K562 (cell line): Measurements from ENCODE around the gene WDR72. TPM values are rescaled to one million over a fixed set of nuclear protein-coding genes. Genes with fewer than 3 reads are reported as not detected.

ENCODE experiments used
- ATAC-seq: fragments of 200-7000 bp; cut with Tn5 transposase; 3 replicates; pipeline ENCODE4 v1.9.1; 2020; ENCODE audit warnings: moderate library complexity
- BruUV-seq: library from RNA; stranded (reverse); fragments of 400-500 nt; replicated peaks from 2 replicates; lab custom pipeline; 2021; lab: Mats Ljungman, UMichigan
- CTCF ChIA-PET: fragments of 300-600 bp; formaldehyde crosslinking; extraction: SDS; loops from one replicate; lab custom pipeline; 2021; ENCODE audit warnings: low intra/inter-chr PET ratio; lab: Yijun Ruan, JAX
- POLR2A ChIA-PET: fragments of 300-600, 350-650 bp; sonication (Branson Sonifier 250); formaldehyde crosslinking; extraction: SDS; loops from one replicate; lab custom pipeline; 2021; ENCODE audit warnings: antibody characterized with exemption, inconsistent platforms; lab: Yijun Ruan, JAX
- DNase-seq, 4 experiments: peaks; one replicate each; pipeline versions ENCODE4 v3.0.0 to v3.0.0-alpha.2; 2011 to 2018; ENCODE audit warnings: low spot score in 3 of 4, mixed read lengths in 3 of 4; ENCODE audit errors: extremely low read depth in 1 of 4
- FAIRE-seq: peaks from 2 replicates; lab custom pipeline; 2011; peaks lifted over from hg19 to GRCh38; lab: Jason Lieb, UNC
- H2AFZ ChIP-seq: 2 replicates; pipeline ENCODE4 v1.6.0; 2011; ENCODE audit warnings: low read depth, low read length, control low read depth, inconsistent platforms
- H3K27ac ChIP-seq: fragments of 200-600 bp; 3 replicates; pipeline ENCODE4 v1.8.0; 2011; ENCODE audit warnings: low read depth, mild to moderate bottlenecking, control low read depth, inconsistent platforms, low read length, moderate library complexity, mixed read lengths; ENCODE audit errors: extremely low read depth
- H3K27me3 ChIP-seq, 2 experiments: fragments of 300-600 bp in 1 of 2; 2 replicates in 1 of 2; 3 replicates in 1 of 2; pipeline versions ENCODE4 v1.6.0 to v1.8.0; 2011; ENCODE audit warnings: inconsistent platforms in 2 of 2, low read length in 2 of 2, mild to moderate bottlenecking in 1 of 2, mixed read lengths in 1 of 2, moderate library complexity in 1 of 2; ENCODE audit not compliant: control insufficient read depth in 2 of 2, insufficient read depth in 2 of 2
- H3K36me3 ChIP-seq: fragments of 300-600 bp; 3 replicates; pipeline ENCODE4 v1.8.0; 2011; ENCODE audit warnings: mild to moderate bottlenecking, low read length, inconsistent platforms; ENCODE audit not compliant: control insufficient read depth, insufficient read depth
- H3K4me1 ChIP-seq, 2 experiments: fragments of 200-600 bp in 1 of 2; replicated peaks in 1 of 2; 2 replicates in 1 of 2; 3 replicates in 1 of 2; pipeline versions ENCODE4 v1.5.1 to v1.8.0; 2011; ENCODE audit warnings: inconsistent platforms in 2 of 2, low read length in 2 of 2, mild to moderate bottlenecking in 1 of 2, mixed read lengths in 1 of 2, moderate library complexity in 1 of 2; ENCODE audit not compliant: control insufficient read depth in 2 of 2, insufficient read depth in 2 of 2
- H3K4me2 ChIP-seq: 2 replicates; pipeline ENCODE4 v1.6.1; 2011; ENCODE audit warnings: low read length, control low read depth, inconsistent platforms, mixed read lengths; ENCODE audit not compliant: insufficient read depth
- H3K4me3 ChIP-seq: fragments of 200-600 bp; sonication (generic), shearing (Covaris generic); 2 replicates; pipeline ENCODE4 v1.5.1; 2016; ENCODE audit warnings: control low read depth, inconsistent platforms
- H3K79me2 ChIP-seq: fragments of 200-600 bp; 3 replicates; pipeline ENCODE4 v1.8.0; 2011; ENCODE audit warnings: low read length, inconsistent platforms; ENCODE audit not compliant: control insufficient read depth, insufficient read depth
- H3K9ac ChIP-seq, 2 experiments: 2 replicates each; pipeline versions ENCODE4 v1.6.0 to v1.6.1; 2011; ENCODE audit warnings: low read depth in 2 of 2, low read length in 2 of 2, control low read depth in 1 of 2, inconsistent platforms in 1 of 2, mild to moderate bottlenecking in 1 of 2, mixed read lengths in 1 of 2; ENCODE audit not compliant: insufficient read depth in 1 of 2
- H3K9me1 ChIP-seq: one replicate; pipeline ENCODE4 v1.6.0; 2011; ENCODE audit warnings: inconsistent platforms, mild to moderate bottlenecking, low read length, moderate library complexity; ENCODE audit not compliant: control insufficient read depth, insufficient read depth
- H3K9me3 ChIP-seq: replicated peaks from 2 replicates; pipeline ENCODE4 v1.5.1; 2011; ENCODE audit warnings: low read depth, low read length, inconsistent platforms; ENCODE audit not compliant: control insufficient read depth, insufficient read depth
- H4K20me1 ChIP-seq: replicated peaks from 2 replicates; pipeline ENCODE4 v1.6.1; 2011; ENCODE audit warnings: low read length, inconsistent platforms, mixed read lengths; ENCODE audit not compliant: control insufficient read depth, insufficient read depth
- CBX3 ChIP-seq, 2 experiments: IDR thresholded peaks; 1 replicate in 1 of 2; 2 replicates in 1 of 2; pipeline ENCODE4 v1.6.1; 2012; ENCODE audit warnings: inconsistent platforms in 2 of 2, low read length in 2 of 2, borderline replicate concordance in 1 of 2, control low read depth in 1 of 2
- GTF2F1 ChIP-seq: IDR thresholded peaks from 2 replicates; pipeline ENCODE4 v1.6.1; 2011; ENCODE audit warnings: low read depth, low read length, improper control_type of control experiment
- HMGXB4 ChIP-seq: sonication (generic); formaldehyde crosslinking; IDR thresholded peaks from 2 replicates; pipeline ENCODE4 v1.8.1; 2023; ENCODE audit warnings: mild to moderate bottlenecking, missing genetic modification reagents
- HNRNPH1 ChIP-seq: fragments of 200-400 bp; formaldehyde crosslinking; optimal IDR thresholded peaks from 2 replicates; pipeline ENCODE3; 2017; ENCODE audit warnings: low read depth, mild to moderate bottlenecking, low read length, moderate library complexity
- MBD1 ChIP-seq: fragments of 250-450 bp; sonication (Bioruptor Pico); IDR thresholded peaks from 2 replicates; pipeline ENCODE4 v1.8.0; 2022; ENCODE audit warnings: inconsistent platforms
- PHF20 ChIP-seq: fragments of 450-650 bp; IDR thresholded peaks from 2 replicates; pipeline ENCODE4 v1.6.1; 2018; ENCODE audit not compliant: partially characterized antibody
- RCOR1 ChIP-seq, 2 experiments: IDR thresholded peaks; 2 replicates each; pipeline ENCODE4 v1.6.1; 2012; ENCODE audit warnings: low read depth in 2 of 2, low read length in 2 of 2, borderline replicate concordance in 1 of 2, improper control_type of control experiment in 1 of 2
- RFX7 ChIP-seq: fragments of 250-450 bp; sonication (Bioruptor Pico); IDR thresholded peaks from 2 replicates; pipeline ENCODE4 v1.5.1; 2021; ENCODE audit warnings: mild to moderate bottlenecking
- TCFL5 ChIP-seq: fragments of 250-450 bp; sonication (Bioruptor Pico); conservative IDR thresholded peaks from 2 replicates; pipeline ENCODE4 v1.6.1; 2021; ENCODE audit warnings: mild to moderate bottlenecking, moderate library complexity, matching md5 sums
- TSHZ1 ChIP-seq: fragments of 250-450 bp; sonication (Bioruptor Pico); IDR thresholded peaks from 2 replicates; pipeline ENCODE4 v1.4.0; 2020; ENCODE audit warnings: mild to moderate bottlenecking, moderate library complexity
- ZNF717 ChIP-seq: fragments of 250-450 bp; sonication (Bioruptor Pico); IDR thresholded peaks from 2 replicates; pipeline ENCODE4 v1.5.0; 2021
- WGBS: fragments of 100-300 bp; shearing (Covaris generic); methylation state at CpG from one replicate; pipeline ENCODE4 v1.1.6; 2016; ENCODE audit warnings: low coverage, mixed read lengths; ENCODE audit not compliant: insufficient coverage; ENCODE audit errors: missing lambda C conversion rate; 5-methylcytosine and 5-hydroxymethylcytosine counted together
- in situ Hi-C: fragments of 300-500 bp; cut with MboI; formaldehyde crosslinking; loops from 4 replicates; pipeline ENCODE4 v1.15.0; 2018; ENCODE audit warnings: inconsistent platforms, mixed read lengths
- intact Hi-C: fragments of 100-400 bp; cut with micrococcal nuclease; formaldehyde crosslinking; loops from 2 replicates; pipeline ENCODE4 v1.14.2; 2022
- polyA plus RNA-seq, 8 experiments: library from polyadenylated mRNA; depleted of rRNA in 4 of 8; stranded (reverse) in 5 of 8; unstranded in 3 of 8; fragments of >200 nt; fragmentation: Nextera tagmentation in 2 of 8; fragmentation: Illumina TruSeq in 1 of 8; extraction: Ambion mirVana in 2 of 8; extraction: Trizol in 1 of 8; gene quantifications; 2 replicates each; pipeline versions ENCODE4 v1.2.1 to v1.2.3, GENCODE V29; 2011 to 2014; ENCODE audit warnings: inconsistent platforms in 1 of 8, missing spikeins in 1 of 8
- total RNA-seq, 7 experiments: library from RNA; depleted of rRNA in 6 of 7; stranded (reverse); fragments of >200 nt in 6 of 7; fragmentation: Illumina TruSeq in 2 of 7; extraction: Trizol in 2 of 7; gene quantifications; 2 replicates each; pipeline versions ENCODE4 v1.2.1 to v1.2.3, GENCODE V29; 2011 to 2021; ENCODE audit warnings: low replicate concordance in 1 of 7
- TF ChIP-seq, protein P1 (sequence below): IDR thresholded peaks from 2 replicates; pipeline ENCODE4 v1.6.1; 2012; ENCODE audit warnings: low read depth, low read length, improper control_type of control experiment, borderline replicate concordance

WDR72 gene
- total and polyA plus RNA-seq, 9 of the 15 experiments (the other 6 are each of a cell fraction or from before 2014, with no cell fraction given): 0.01 TPM; not detected in 8

GRCh38 chr15:53555226-53555625, 204.2 kb downstream of the WDR72 start:
- POLR2A ChIA-PET: no interaction called here
- Histone ChIP-seq H3K9ac (no peak overlapping the region), H3K4me1 (no peaks in the 10 kb centered on the region), H4K20me1 (no peaks in the 10 kb centered on the region), H3K27ac (no peak overlapping the region), H3K79me2 (no peaks in the 10 kb centered on the region), H3K9me1 (no peaks in the 10 kb centered on the region), H2AFZ (no peak overlapping the region), H3K9me3 (no peaks in the 10 kb centered on the region), H3K36me3 (no peaks in the 10 kb centered on the region), H3K4me3 (no peak overlapping the region), H3K27me3 (no peaks in the 10 kb centered on the region), H3K4me2 (no peak overlapping the region)
- in situ Hi-C loops: no loop called here
- ATAC-seq: no peak
- no peak for FAIRE-seq
- WGBS: 2% methylated on average over 7 of the region's 7 CpGs
- CTCF ChIA-PET: no interaction called here
- intact Hi-C loops: no loop called here
- BruUV-seq: no TSS peak
- no peak for DNase-seq
- TF ChIP-seq RFX7 (CRISPR knock-in tag) (no peak), RCOR1 (IDR thresholded peaks at IDR 0.05; ENCODE audit: borderline replicate concordance in 1 of 2, low read depth in 2 of 2, low read length in 2 of 2) (no peak), GTF2F1 (no peak), HNRNPH1 (no peak), PHF20 (no peak), HMGXB4 (CRISPR knock-in tag) (no peak), CBX3 (IDR thresholded peaks at IDR 0.05; ENCODE audit: borderline replicate concordance in 1 of 2, low read length in 2 of 2) (no peak), ZNF717 (CRISPR knock-in tag) (no peak), TCFL5 (CRISPR knock-in tag) (no peak), TSHZ1 (no peak), MBD1 (CRISPR knock-in tag) (no peak)
- TF ChIP-seq, protein P1, sequence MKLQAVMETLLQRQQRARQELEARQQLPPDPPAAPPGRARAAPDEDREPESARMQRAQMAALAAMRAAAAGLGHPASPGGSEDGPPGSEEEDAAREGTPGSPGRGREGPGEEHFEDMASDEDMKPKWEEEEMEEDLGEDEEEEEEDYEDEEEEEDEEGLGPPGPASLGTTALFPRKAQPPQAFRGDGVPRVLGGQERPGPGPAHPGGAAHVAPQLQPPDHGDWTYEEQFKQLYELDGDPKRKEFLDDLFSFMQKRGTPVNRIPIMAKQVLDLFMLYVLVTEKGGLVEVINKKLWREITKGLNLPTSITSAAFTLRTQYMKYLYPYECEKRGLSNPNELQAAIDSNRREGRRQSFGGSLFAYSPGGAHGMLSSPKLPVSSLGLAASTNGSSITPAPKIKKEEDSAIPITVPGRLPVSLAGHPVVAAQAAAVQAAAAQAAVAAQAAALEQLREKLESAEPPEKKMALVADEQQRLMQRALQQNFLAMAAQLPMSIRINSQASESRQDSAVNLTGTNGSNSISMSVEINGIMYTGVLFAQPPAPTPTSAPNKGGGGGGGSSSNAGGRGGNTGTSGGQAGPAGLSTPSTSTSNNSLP: no peak
